Liver (tissue), 9 donors: ENCODE data around the gene UNKL. TPM values are rescaled to one million over a fixed set of nuclear protein-coding genes. Genes with fewer than 3 reads are reported as not detected.

ENCODE experiments used
- DNase-seq: peaks from one replicate; pipeline ENCODE4 v3.0.0-alpha.2; 2017; ENCODE audit warnings: low spot score
- H3K27ac ChIP-seq, 2 donors: one replicate each; pipeline ENCODE4 v1.7.0; 2013; ENCODE audit warnings: inconsistent platforms in 2 of 2, low read length in 2 of 2, control low read depth in 1 of 2, low read depth in 1 of 2, mild to moderate bottlenecking in 1 of 2
- H3K27me3 ChIP-seq, 4 donors: one replicate each; pipeline versions ENCODE4 v1.6.1 to v1.7.0; 2013; ENCODE audit warnings: low read length in 3 of 4, inconsistent platforms in 1 of 4, mild to moderate bottlenecking in 1 of 4, moderate library complexity in 1 of 4; ENCODE audit not compliant: control insufficient read depth in 4 of 4, insufficient read depth in 4 of 4
- H3K36me3 ChIP-seq, 4 donors: one replicate each; pipeline versions ENCODE4 v1.6.1 to v1.7.0; 2013; ENCODE audit warnings: low read length in 3 of 4, mild to moderate bottlenecking in 3 of 4, low read depth in 1 of 4, moderate library complexity in 1 of 4; ENCODE audit not compliant: control insufficient read depth in 4 of 4, insufficient read depth in 3 of 4
- H3K4me1 ChIP-seq, 4 donors: one replicate each; pipeline versions ENCODE4 v1.6.1 to v1.7.0; 2013; ENCODE audit warnings: low read length in 3 of 4, mild to moderate bottlenecking in 3 of 4, moderate library complexity in 1 of 4; ENCODE audit not compliant: control insufficient read depth in 4 of 4, insufficient read depth in 4 of 4
- H3K4me3 ChIP-seq, 3 donors: one replicate each; pipeline versions ENCODE4 v1.6.1 to v1.7.0; 2013; ENCODE audit warnings: low read length in 3 of 3, control low read depth in 1 of 3, low read depth in 1 of 3, mild to moderate bottlenecking in 1 of 3
- H3K9ac ChIP-seq, 2 donors: one replicate each; pipeline ENCODE4 v1.7.0; 2013; ENCODE audit warnings: low read length in 2 of 2, mild to moderate bottlenecking in 2 of 2, moderate library complexity in 2 of 2, control low read depth in 1 of 2, low read depth in 1 of 2
- H3K9me3 ChIP-seq, 4 donors: one replicate each; pipeline versions ENCODE4 v1.6.1 to v1.7.0; 2013; ENCODE audit warnings: low read length in 3 of 4; ENCODE audit not compliant: control insufficient read depth in 4 of 4
- FOXA2 ChIP-seq: IDR thresholded peaks from 2 replicates; pipeline ENCODE4 v1.6.1; 2016; ENCODE audit warnings: antibody characterized with exemption
- GABPA ChIP-seq, 2 donors: IDR thresholded peaks in 1 of 2; conservative IDR thresholded peaks in 1 of 2; 2 replicates each; pipeline ENCODE4 v1.6.1; 2016; ENCODE audit warnings: antibody characterized with exemption in 2 of 2, mild to moderate bottlenecking in 1 of 2, moderate library complexity in 1 of 2
- HNF4G ChIP-seq: IDR thresholded peaks from 2 replicates; pipeline ENCODE4 v1.6.1; 2016; ENCODE audit warnings: antibody characterized with exemption
- JUND ChIP-seq, 2 donors: IDR thresholded peaks; 2 replicates each; pipeline ENCODE4 v1.6.1; 2016; ENCODE audit warnings: antibody characterized with exemption in 2 of 2
- NR2F2 ChIP-seq: IDR thresholded peaks from 2 replicates; pipeline ENCODE4 v1.6.1; 2016; ENCODE audit warnings: antibody characterized with exemption
- RAD21 ChIP-seq, 2 donors: IDR thresholded peaks; 2 replicates each; pipeline ENCODE4 v1.6.1; 2016; ENCODE audit warnings: antibody characterized with exemption in 2 of 2, mild to moderate bottlenecking in 2 of 2
- SP1 ChIP-seq: IDR thresholded peaks from 2 replicates; pipeline ENCODE4 v1.6.1; 2018; ENCODE audit warnings: antibody characterized with exemption, mild to moderate bottlenecking
- TAF1 ChIP-seq: conservative IDR thresholded peaks from 2 replicates; pipeline ENCODE4 v1.6.1; 2016; ENCODE audit warnings: antibody characterized with exemption, mild to moderate bottlenecking
- WGBS: extraction: QIAGEN DNeasy Blood & Tissue Kit; methylation state at CpG from one replicate; pipeline ENCODE4 v1.1.7; 2013; 5-methylcytosine and 5-hydroxymethylcytosine counted together
- polyA plus RNA-seq, 2 donors: library from polyadenylated mRNA; stranded (reverse) in 1 of 2; unstranded in 1 of 2; fragments of 200-250 nt in 1 of 2; fragments of >200 nt in 1 of 2; fragmentation: Nextera tagmentation in 1 of 2; extraction: Ambion mirVana in 1 of 2; gene quantifications; one replicate each; pipeline versions ENCODE4 v1.2.1 to v1.2.3, GENCODE V29; 2013 to 2015
- total RNA-seq, 2 donors: library from RNA; depleted of rRNA; stranded (reverse); fragments of >200 nt; gene quantifications; one replicate each; pipeline ENCODE4 v1.2.3, GENCODE V29; 2014
- donor health status: healthy.
- donor health status: healthy.
- donor health status: healthy.
- donor health status: healthy.
- donor health status: healthy.

UNKL gene
- total and polyA plus RNA-seq, 4 donors: 3.5 to 14.7 (median 6.6) TPM

DNA sequence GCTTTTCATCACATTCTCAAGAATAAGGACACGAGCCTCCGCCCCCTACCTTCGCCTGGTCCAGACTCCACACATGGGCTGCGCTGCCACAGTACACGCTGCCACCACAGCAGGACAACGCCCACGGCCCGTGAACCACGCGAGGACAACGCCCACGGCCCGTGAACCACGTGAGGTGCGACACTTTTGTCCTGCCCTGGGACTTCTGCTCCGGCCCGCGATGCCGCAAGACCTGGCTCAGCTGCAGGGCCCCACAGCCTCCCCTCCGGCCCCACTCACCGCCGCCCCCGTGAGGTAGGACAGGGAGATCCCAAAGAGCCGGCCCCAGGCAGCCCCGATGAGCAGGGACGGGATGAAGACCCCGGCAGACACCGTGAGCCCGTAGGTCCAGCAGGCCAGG lies 35.7 kb upstream of the UNKL start:
- Histone ChIP-seq H3K9ac (no peak overlapping the region), H3K9me3 (no peaks in the 10 kb centered on the region), H3K27ac (no peak overlapping the region), H3K4me3 (no peak overlapping the region), H3K27me3 (no peaks in the 10 kb centered on the region), H3K4me1 (no peaks in the 10 kb centered on the region), H3K36me3 (peaks cover 0 to 54% (median 11%) of the 10 kb centered on the region in 4 donors)
- TF ChIP-seq HNF4G: no peak
- no peak for TF ChIP-seq NR2F2
- WGBS: 96% methylated on average over 29 of the region's 29 CpGs
- DNase-seq: no peak

GRCh38 chr16:1449201-1449788 lies 34.8 kb upstream of the UNKL start:
- H3K9me3 ChIP-seq: no peaks in the 10 kb centered on the region
- no peak overlapping the region for H3K9ac ChIP-seq
- no peaks in the 10 kb centered on the region for H3K27me3 ChIP-seq
- no peak overlapping the region for H3K27ac ChIP-seq
- TF ChIP-seq TAF1 (no peak), NR2F2 (no peak)
- no peak overlapping the region for H3K4me3 ChIP-seq
- no peaks in the 10 kb centered on the region for H3K4me1 ChIP-seq
- H3K36me3 ChIP-seq: peaks cover 0 to 47% (median 10%) of the 10 kb centered on the region in 4 donors
- WGBS: 96% methylated on average over 25 of the region's 25 CpGs
- DNase-seq: no peak

GRCh38 chr16:1448536-1449116 lies 34.1 kb upstream of the UNKL start:
- TF ChIP-seq GABPA (IDR thresholded peaks at IDR 0.05 in 1 of 2, conservative IDR thresholded peaks at IDR 0.05 in 1 of 2): no peak
- no peak overlapping the region for H3K9ac ChIP-seq
- no peaks in the 10 kb centered on the region for H3K4me1 ChIP-seq
- H3K9me3 ChIP-seq: no peaks in the 10 kb centered on the region
- H3K27me3 ChIP-seq: no peaks in the 10 kb centered on the region
- DNase-seq: no peak
- H3K36me3 ChIP-seq: peaks cover 0 to 42% (median 7%) of the 10 kb centered on the region in 4 donors
- H3K4me3 ChIP-seq: no peak overlapping the region
- H3K27ac ChIP-seq: no peak overlapping the region
- WGBS: 97% methylated on average over 30 of the region's 30 CpGs

GRCh38 chr16:1447965-1448364 lies 33.5 kb upstream of the UNKL start:
- TF ChIP-seq HNF4G: no peak
- TF ChIP-seq GABPA (IDR thresholded peaks at IDR 0.05 in 1 of 2, conservative IDR thresholded peaks at IDR 0.05 in 1 of 2): no peak
- TF ChIP-seq NR2F2: no peak
- no peak for TF ChIP-seq SP1
- no peak for TF ChIP-seq JUND (IDR thresholded peaks at IDR 0.05)
- TF ChIP-seq RAD21 (IDR thresholded peaks at IDR 0.05): no peak
- no peak for TF ChIP-seq FOXA2
- 95% methylated on average over 11 of the region's 11 CpGs for WGBS
- DNase-seq: no peak
- no peaks in the 10 kb centered on the region for H3K9me3 ChIP-seq
- H3K4me3 ChIP-seq: no peak overlapping the region
- no peak overlapping the region for H3K9ac ChIP-seq
- no peaks in the 10 kb centered on the region for H3K4me1 ChIP-seq
- no peak overlapping the region for H3K27ac ChIP-seq
- H3K36me3 ChIP-seq: peaks cover 0 to 38% (median 7%) of the 10 kb centered on the region in 4 donors
- H3K27me3 ChIP-seq: no peaks in the 10 kb centered on the region
